Head of caudate nucleus (tissue), 42 donors: ENCODE results near the gene RHEBL1.

Experiments used
- DNase-seq, 42 donors: peaks; one replicate each; pipeline versions ENCODE4 v3.0.0 to v3.0.0-alpha.2; 2020 to 2021; ENCODE audit warnings: mixed read lengths in 7 of 42
- intact Hi-C: fragments of 100-400 bp; cut with DNase I; formaldehyde crosslinking; loops from one replicate; pipeline ENCODE4 v1.15.0; 2022

RHEBL1 gene

DNA sequence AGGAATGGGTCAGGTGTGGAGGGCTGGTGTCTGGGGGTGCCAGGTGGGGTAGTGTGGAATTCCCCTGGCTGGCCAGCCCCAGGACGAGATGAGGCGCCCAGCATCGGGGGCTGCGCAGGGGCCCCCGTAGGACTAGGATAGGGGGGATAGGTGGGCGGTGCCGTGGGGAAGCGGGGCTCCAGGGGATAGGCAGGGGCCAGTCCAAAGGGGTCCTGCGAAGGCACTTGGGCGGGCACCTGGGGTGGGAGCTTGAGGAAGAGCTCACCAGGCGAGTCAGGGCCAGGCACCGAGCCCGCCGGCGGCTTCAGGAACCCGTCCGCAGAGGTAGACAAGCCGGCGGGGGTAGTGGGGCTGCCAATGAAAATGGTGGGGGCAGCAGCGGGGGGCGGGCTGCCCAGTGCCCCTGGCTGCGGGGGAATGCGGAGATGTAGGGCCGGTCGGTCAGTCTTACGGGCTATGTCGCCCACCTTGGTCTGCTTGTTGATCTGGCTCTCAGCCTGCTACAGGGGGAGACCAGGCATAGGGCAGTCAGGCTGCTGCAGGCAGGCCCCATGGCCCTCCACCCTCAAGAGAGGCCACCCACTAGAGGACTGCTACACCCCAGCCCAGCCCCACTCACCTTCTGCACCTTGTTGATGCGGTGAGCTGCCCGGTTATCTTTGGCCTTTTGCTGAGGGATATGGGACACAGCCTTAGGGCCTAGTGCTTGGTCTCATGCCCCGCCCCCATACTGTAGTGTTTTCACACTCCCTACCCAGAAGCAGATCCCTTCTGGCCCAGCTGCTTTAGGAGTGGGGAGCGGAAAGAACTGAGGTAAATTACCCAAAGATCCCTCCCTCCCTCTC, 28.5 kb downstream of the RHEBL1 start:
- peak in 1 of 42 donors; percentile 16 for DNase-seq
- intact Hi-C loops = no loop called here

GRCh38 chr12:49040364-49040855, 29.4 kb downstream of the RHEBL1 start:
- DNase-seq = no peak
- intact Hi-C loops = no loop called here

DNA sequence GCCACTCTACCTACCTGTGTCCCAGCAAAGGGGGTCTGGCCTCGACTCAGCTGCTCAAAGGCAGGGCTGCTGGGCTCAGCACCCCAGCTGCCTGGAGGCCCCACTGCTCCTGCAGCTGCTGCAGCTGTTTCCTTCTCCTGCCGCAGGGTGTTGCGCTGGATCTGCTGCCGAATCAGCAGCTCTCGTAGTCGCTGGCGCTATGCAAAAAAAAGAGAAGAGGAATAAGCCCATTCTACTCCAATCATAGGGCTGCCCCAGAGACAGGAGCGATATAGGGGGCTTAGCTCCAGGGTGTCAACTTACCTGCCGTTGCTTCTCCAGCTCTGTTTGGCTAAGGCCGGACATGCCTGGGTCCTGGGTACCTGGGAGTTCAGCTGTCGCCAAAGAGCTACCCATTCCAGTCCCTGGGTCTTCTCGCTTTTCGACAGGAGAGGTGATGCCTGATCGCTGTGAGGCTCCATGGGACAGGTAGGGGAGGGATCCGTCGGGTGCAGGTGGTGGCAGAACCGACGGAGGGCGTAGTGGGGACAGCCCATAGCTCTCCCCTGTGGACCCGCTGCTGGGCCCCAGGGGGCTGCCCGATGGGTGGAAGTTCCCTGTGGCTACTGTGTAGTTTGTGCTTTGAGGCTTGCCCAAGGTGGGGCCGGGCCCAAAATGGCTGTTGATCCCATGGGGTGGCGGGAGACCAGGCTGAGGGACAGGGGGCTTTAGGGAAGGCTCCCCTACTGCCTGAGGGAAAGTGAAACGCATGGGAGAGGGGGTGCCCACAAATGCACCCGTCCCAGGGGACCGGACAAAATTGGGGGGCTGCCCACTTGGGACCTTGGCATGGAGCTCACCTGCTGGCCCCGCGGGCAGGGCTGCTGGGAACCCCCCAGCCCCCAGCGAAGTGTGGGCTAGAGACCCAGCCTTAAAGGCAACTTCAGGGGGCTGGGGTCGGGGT, 30.1 kb downstream of the RHEBL1 start:
- peak in 1 of 42 donors; percentile 1 for DNase-seq

DNA sequence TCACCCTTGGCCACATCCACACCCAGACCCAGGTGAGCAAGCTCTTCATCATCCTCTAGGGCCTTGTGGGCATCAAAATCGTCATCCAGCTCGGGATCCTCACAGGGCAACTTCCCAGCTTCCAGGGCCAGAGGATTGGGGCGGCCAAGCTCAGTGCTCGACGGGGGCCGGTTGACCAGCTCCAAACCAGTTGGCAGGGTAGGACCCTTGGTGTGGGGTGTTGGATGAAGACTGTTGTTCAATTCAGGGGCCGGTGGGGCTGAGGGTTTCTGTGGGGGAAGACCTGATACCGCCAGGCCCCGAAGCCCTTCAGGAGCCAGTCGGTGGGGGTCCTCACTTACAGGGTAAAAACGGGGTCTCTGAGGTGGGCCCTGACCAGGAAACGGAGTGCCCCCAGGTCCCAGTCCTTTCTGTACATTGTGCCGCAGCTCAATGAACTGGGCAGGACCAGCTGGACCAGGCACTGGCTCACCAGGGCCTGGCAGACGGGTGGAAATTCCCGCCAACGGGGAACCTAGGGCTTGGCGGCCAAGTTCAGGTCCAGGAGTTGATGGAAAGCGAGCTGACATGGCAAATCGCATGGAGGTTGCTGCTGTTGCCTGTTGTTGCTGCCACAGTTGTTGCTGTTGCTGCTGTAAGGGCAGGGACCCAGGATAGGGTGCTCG, 31.4 kb downstream of the RHEBL1 start:
- intact Hi-C loops = no loop called here
- DNase-seq = peak in 1 of 42 donors; percentile 18

More for the DNA sequence above, 30.1 kb downstream of the RHEBL1 start:
- intact Hi-C loops = no loop called here

- intact Hi-C loops = no loop called here
- DNase-seq = peak in 1 of 42 donors; percentile 7
These were observed 31.9 kb downstream of the RHEBL1 start for GRCh38 chr12:49037947-49038237.

DNA sequence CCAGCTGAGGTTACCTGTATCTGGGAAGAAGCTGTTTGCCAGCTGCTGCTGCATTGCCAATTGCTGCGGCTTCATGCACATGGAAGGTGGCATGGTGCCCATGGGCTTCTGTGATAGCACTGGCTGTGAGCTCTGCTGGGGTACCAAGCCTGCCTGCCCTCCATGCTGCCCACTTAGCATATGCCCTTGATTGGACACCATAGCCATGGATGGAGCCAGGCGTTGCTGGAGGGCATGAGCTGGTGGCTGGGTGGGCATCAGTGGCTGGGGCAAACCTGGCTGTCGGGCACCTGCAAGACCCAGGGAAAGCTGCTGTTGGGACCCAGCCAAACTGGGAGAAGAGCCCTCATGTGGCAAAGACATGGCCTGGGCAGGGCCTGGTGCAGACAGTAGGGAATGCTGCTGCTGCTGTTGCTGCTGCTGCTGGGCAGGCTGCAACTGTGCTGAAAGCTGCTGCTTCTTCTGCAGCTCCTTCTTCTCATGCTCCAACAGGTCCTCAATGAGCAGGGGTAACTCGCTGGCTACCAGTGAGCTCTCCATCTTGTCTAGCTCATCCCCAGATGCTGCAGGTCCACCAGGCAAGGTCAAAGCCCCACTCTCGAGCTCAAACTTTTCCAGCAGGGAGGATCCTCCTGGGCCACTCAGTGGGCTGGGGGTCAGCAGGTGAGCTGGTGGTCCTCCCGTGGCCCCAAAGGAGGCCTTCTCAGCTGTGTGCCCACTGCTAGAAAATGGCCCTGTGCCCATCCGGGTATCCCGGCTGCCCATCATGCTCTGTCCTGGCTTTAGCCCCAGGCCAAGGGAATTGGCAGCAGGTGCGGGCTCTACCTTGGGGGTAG, 32.5 kb downstream of the RHEBL1 start:
- peak in 2 of 42 donors; percentile 8 to 28 for DNase-seq
- intact Hi-C loops = no loop called here

- intact Hi-C loops = no loop called here
- no peak for DNase-seq
These were observed 33.8 kb downstream of the RHEBL1 start for GRCh38 chr12:49036029-49036428.

DNA sequence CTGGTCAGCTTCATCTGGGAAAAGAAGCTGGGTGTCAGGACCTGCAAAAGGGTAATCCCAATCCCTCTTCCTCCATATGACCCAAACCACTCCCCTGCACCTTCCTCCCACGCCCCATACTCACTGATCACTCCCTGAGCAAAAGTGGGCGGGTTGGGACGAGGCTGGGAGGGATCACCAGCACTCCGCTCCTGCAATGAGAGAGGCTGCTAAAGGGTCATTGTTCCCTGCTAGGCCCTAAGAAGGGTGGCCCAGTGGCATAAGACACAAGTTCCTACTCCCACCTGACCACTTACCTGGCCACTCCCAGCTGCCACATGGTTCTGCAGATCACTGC, 35.5 kb downstream of the RHEBL1 start:
- intact Hi-C loops = no loop called here
- DNase-seq = peak in 25 of 42 donors; percentile 22 to 78 (median 48)

- peak in 8 of 42 donors; percentile 15 to 62 (median 43) for DNase-seq
- intact Hi-C loops = no loop called here
These were observed 36.0 kb downstream of the RHEBL1 start for GRCh38 chr12:49033611-49034285.

DNA sequence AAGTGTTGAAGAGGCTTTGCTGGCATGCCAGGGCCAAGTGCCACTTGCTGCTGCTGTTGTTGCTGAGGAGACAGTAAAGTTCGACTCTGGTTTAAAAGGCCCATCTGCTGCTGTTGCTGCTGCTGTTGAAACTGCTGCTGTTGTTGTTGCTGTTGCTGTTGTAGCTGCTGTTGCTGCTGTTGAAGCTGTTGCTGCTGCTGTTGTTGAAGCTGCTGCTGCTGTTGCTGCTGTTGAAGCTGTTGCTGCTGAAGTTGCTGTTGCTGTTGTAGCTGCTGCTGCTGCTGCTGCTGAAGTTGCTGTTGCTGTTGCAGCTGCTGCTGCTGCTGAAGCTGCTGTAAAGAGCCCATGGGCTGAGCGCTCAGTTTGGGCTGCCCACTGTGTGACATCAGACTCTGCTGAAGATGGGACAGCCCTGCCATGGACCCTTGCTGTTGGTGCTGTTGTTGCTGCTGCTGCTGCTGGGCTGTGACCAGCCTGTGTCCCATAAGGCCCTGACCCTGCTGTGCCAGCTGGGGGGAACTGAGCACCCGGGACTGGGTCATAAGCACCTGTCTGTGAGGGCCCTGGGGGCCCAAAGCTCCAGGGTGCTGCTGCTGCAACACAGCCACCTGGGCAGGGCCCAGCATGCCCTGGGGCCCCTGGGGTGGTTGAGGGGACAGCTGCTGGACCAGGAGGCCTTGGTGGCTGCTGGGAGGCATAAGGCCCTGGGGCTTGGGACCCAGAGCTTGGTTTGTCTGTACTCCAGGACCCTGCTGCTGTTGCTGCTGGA, 36.9 kb downstream of the RHEBL1 start:
- intact Hi-C loops = no loop called here
- DNase-seq = peak in 1 of 42 donors; percentile 6

- DNase-seq = no peak
- intact Hi-C loops = no loop called here
These were observed 37.5 kb downstream of the RHEBL1 start for GRCh38 chr12:49032276-49032675.

- intact Hi-C loops = no loop called here
These were observed 38.1 kb downstream of the RHEBL1 start for GRCh38 chr12:49031573-49032161.

GRCh38 chr12:49030714-49031572, 38.8 kb downstream of the RHEBL1 start:
- peak in 1 of 42 donors; percentile 3 for DNase-seq
- intact Hi-C loops = no loop called here

More at GRCh38 chr12:49031573-49032161, 38.1 kb downstream of the RHEBL1 start:
- peak in 1 of 42 donors; percentile 5 for DNase-seq

- DNase-seq = no peak
- intact Hi-C loops = no loop called here
These were observed 39.7 kb downstream of the RHEBL1 start for GRCh38 chr12:49030119-49030518.

- no peak for DNase-seq
These were observed 41.0 kb downstream of the RHEBL1 start for GRCh38 chr12:49028666-49029275.

More at GRCh38 chr12:49028666-49029275, 41.0 kb downstream of the RHEBL1 start:
- intact Hi-C loops = no loop called here
